Frontal cortex (tissue), 4 donors: ENCODE results near the gene PALM2AKAP2. TPM values are rescaled to one million over a fixed set of nuclear protein-coding genes. Genes with fewer than 3 reads are reported as not detected.

Experiments
- DNase-seq, 2 donors: peaks; one replicate each; pipeline ENCODE4 v3.0.0; 2012; ENCODE audit warnings: low spot score in 2 of 2
- FAIRE-seq: peaks from 2 replicates; lab custom pipeline; 2012; peaks lifted over from hg19 to GRCh38; lab: Jason Lieb, UNC
- total RNA-seq: library from RNA; depleted of rRNA; stranded (reverse); fragments of >200 nt; gene quantifications from one replicate; pipeline ENCODE4 v1.2.3, GENCODE V29; 2014
- donor health status: control.
- donor health status: control.
- donor health status: control.

PALM2AKAP2 gene
- 4.1 TPM for total RNA-seq

DNA sequence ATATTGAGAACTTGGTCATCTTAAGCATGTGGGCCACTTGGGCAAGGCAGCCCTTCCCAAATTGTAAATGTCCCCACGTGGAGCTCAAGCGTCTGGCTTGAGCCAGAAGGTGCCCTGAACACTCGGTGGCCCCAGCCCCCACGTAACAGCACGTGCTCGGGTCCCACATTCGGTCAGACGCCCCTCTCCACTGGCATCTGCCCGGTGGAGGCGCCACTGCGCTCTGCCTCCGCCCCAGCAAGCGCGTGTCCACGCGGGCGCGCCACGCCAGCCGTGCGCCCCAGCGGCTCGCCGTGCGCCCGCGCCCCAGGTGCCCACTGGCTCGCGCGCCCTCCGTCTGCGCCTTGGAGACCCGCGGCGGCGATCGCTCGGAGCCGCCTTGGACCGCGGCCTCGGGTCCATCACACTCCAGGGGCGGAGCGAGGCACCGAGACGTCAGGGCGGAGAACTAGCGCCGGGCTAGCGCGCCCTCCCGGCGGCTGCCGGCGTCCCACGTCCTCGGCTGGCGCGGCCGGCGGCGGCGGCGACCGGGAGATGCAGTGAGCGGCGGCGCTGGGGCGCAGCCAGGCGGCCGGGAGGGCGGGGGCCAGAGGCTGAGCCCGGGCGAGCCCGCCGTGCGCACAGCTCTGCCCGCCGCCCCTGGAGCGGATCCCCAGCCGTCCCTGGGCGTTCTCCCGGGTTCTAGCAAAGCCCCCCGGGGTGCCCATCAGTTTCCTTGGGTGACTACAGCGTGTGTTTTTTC lies at the start of gene PALM2AKAP2:
PALM2AKAP2 (plus strand) TSS at position 488 of the 742 bp plus-strand sequence. CDS start 291 bp downstream, outside the sequence.
- DNase-seq, result peak; percentile 61 to 74
- FAIRE-seq, result no peak

DNA sequence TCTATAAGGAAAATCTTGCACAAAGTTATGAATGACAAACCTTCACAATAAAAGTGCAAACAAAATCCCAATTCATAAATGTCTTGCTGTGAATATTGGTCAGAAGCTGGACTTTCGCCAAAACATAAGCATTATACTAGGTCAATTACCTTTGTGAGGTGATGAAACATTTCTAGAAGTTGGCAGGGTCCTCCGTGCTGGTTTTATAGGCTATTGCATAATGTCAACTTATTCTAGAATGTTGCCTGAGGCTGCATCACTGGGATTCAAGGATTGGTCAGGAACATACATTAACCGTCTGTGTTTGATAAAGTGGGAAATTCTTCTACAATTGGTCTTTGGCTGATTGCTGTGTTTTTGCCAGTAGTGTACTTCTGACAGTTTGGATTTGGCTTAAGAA lies 49.8 kb upstream of the PALM2AKAP2 start:
- no peak for DNase-seq

DNA sequence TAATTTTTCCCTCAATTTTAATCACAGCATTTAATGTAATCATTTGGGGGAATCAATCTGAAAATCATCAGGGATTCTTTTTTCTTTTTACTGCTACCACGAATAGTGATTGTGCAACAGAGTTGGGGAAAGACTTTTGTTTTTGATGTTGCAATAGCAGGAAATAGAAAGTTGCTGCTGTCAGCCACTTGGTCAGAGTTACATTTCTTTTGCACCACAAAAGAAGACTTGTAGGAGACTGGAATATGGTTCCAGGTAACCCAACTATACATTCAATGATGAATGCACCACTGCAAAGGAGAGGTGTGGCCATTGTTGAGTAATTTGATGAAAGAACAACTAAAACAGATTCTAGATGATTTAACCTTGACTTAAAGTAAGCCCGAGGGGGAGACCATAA lies 46.3 kb upstream of the PALM2AKAP2 start:
- no peak for FAIRE-seq

More for the DNA sequence above, 49.8 kb upstream of the PALM2AKAP2 start:
- no peak for FAIRE-seq

DNA sequence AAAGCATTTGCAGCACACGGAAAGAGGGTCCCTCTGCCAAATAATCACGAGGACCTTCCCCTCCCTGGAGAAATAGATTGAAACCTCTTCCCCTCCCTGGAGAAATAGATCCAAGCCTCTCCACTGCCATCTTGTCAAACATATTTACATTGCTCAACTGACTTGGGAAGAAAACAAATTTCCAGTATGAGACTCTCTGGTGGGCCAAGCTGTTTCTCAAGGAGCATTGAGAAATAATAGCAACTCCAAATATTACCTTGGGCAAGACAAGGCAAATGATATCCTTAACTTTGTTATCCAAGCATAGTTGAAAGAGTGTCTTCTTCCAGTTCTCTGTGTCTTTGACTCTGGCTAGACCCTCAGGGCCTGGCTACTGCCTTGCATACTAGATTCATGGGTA lies 45.2 kb upstream of the PALM2AKAP2 start:
- DNase-seq, result no peak
- FAIRE-seq, result no peak

More for the DNA sequence above, 46.3 kb upstream of the PALM2AKAP2 start:
- DNase-seq, result no peak

DNA sequence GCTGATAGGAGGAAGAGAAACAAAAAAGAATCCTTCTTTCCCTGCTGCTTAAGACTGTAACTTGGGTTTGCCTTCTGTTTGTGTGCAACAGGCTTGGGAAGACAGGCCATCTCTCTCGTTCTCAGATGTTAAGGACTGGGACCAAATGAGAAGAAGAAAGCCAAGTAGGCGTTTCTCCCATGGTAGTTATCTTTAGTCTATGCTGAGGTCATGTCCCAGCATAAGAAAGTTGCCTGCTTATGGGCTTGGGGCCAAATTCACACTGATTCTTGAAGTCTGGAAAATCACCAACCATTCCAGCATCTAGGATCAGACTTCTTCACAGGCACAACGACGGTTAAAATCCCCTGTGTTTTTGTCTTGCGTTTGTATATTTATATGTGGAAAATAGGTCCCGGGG lies 44.2 kb upstream of the PALM2AKAP2 start:
- no peak for FAIRE-seq

DNA sequence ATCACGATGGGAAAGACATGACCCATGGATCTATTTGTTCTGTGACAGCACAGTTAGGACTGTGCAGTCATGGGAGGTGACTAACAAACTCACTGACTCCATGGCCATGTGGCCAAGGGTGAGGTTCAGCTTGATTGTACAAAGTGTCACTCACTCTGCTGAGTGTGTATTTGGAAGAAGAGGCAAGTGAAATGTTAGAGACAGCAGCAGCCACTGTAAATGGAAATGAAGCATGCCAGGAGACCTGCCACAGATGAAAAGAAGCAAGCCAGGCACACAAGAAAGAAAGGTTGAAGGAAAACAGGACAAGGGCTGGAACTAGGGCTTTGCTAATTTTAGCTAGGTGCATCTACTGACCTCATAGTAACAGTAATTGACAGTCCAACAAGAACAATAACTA lies 42.7 kb upstream of the PALM2AKAP2 start:
- FAIRE-seq, result no peak

More for the DNA sequence above, 44.2 kb upstream of the PALM2AKAP2 start:
- no peak for DNase-seq

DNA sequence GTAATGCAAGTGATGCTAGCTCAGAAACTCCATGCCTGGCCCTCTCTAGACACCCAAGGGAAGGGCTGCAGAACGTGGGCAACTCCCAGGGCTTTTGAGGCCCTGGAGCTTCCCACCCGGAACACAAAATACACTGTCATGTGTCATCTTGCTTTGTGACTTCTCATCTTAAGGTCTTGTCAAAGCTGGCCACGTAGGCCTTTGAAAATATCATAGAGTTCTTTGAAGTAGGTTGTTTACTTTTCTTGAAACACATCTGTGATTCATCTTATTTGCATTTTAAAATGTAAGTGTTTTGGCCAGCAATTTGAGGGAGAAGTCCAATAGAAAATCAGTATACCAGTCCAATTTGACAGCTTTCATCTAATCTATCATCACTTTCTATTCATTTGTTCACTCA lies 40.2 kb upstream of the PALM2AKAP2 start:
- FAIRE-seq, result no peak
- no peak for DNase-seq

More for the DNA sequence above, 42.7 kb upstream of the PALM2AKAP2 start:
- no peak for DNase-seq

DNA sequence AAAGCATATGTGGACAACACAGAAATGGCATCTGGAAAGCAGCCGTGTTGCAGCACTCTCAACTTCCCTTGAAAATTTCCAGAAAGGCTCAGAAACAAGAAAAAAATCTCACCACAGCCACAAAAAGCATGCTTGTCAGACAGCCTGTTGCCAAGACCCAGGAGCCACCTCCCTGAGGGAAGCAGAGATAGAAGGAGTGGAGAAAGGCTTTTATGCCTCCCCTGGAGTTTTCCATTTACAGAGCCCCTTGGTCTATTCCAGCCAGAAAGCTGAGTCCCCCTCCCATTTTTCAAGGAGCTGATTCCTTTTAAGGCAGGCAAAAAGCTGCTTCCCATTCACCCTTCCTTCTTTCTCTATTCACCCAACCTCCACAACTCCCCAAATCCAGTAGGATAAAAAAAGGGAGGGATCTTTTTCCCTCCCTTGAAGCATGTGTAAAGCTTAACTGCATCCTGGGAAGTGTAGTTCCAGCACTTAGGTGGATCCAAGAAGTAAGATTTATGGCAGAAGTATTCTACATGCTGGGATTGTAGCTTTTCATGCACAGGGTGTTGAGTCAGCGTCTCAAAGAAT lies 37.1 kb upstream of the PALM2AKAP2 start:
- FAIRE-seq, result no peak
- no peak for DNase-seq

DNA sequence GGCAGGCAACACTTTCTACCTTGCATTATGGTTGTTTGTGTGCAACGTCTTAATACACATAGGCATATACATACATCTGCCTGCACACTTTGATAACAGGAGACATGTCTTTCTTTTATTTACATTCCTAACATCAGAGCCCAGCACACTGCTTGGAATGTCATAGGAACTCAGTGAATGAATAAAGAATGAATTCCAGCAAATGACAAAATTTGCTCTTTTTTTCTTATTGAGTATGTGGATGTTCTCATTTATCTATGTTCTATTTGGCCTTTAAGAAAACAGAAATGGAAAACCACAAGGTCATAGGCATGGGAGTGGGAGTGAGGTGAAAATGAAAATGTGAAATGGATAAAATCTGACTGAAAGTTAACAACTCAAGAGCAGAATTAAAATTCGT lies 36.3 kb upstream of the PALM2AKAP2 start:
- no peak for DNase-seq
- FAIRE-seq, result no peak

DNA sequence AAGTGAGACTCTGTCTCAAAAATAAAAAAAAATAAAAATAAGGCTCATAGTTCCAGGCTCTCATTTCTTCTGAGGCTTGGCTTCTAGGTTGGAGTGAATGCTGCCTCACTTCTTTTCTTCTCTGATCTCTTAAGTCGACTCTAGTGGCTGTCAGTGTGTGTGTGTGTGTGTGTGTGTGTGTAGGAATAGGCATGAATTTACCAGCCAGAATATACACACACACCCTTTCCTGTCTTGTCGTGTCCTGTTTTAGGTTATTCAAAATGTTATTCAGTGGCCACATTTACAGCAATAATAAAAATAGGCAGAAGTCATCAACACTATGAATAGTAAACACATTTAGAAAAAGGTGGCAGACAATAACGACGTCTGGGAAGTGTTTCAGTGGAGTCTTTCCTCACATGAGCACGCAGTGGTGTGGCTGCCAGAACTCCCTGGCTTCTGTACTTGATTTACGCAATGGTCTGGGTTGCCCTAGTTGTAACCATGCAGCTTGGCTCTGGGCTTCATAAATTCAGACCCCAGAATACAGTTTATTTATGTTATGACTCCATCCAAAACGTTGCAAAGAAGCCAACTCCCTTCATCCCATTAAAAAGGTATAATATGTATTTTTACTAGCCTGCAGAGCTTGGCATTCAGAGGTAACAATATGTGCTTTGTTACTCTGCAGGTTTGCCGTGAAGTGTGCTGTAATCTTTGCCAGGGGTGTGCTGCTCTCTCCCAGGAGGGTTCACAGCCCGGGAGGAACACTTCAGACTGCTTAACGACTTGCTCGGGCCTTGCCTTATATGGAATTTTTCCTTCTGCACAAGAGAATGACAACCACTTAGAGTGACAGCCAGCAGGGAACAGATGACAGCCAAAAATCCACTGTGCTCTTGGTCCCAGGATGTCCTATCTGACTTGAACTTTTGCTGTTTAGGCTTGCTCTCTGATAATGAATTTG lies 34.4 kb upstream of the PALM2AKAP2 start:
- no peak for DNase-seq
- no peak for FAIRE-seq

DNA sequence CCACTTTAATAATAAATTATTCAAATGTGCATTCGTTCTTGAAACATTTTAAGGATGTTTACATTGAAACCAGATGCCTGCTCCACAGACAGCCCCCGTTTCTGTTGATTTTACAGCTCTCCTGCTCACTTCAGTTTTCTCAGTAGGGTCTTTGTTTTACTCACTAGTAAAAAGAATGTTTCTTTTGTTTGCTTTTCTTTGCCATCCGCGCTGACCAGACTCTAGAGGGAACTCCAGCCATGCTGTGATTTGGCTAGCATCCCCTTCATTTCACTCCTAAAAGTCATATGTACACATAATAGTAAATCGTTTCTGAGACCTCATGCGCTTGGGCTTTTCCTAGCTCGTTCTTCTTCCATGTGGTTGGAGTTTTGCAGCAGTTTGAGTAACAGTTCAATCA lies 28.7 kb upstream of the PALM2AKAP2 start:
- FAIRE-seq, result peak; percentile 36

DNA sequence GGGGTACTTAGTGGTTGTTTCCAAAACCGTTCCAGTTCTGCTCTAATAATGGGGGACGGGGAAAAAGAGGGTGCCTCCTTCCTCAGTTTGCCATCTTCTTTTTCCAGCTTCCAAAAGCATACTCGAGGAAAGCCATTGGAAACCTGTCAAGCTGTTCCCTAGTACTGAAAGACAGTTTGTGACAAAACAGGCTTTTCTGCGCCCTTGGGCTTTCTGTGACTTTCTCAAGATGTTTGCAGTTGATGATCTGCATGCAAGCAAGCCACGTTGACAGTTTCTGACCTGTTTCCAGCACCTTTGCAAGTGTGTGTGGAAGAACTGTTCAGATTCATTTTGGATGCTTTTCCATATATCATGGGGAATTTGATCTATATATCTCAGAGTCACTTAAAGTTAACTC lies 26.7 kb upstream of the PALM2AKAP2 start:
- DNase-seq, result no peak
- no peak for FAIRE-seq

More for the DNA sequence above, 28.7 kb upstream of the PALM2AKAP2 start:
- peak; percentile 8 to 26 for DNase-seq

DNA sequence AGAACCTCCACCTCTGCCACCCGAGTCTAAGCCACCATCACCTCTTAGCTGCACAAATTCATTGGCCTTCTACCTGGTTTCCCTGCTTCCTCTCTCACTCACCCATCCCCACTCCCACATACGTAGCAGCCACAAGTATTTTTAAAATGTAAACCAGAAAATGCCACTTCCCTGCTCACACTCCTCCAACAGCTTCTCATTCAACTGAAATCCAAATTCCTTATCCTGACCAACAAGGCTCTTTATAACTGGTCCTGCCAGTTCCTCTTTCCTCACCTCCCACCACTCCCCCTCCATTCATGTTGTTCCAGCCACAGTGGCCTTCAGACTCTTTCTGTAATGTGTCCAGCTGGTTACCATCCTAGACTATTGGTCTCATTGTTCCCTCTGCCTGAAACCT lies 25.0 kb upstream of the PALM2AKAP2 start:
- FAIRE-seq (no peak), DNase-seq (no peak)

DNA sequence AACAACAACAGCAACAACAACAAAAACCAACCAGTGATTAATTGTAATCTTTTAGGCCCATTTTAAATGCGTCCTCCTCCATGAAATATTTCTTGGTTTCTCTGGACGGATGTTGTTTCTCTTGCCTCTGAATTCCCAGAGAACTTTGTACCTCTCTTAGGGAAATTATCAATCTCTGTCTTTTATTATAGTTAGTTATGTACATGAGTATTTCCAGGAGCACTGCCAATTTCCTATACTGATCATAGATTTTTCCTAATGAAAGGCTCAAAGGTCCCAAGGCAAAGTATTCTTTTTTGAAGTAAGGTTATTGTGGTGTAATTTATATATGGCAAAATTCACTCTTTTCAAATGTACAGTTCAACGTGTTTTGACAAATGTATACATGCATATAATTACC lies 20.4 kb upstream of the PALM2AKAP2 start:
- FAIRE-seq, result no peak

DNA sequence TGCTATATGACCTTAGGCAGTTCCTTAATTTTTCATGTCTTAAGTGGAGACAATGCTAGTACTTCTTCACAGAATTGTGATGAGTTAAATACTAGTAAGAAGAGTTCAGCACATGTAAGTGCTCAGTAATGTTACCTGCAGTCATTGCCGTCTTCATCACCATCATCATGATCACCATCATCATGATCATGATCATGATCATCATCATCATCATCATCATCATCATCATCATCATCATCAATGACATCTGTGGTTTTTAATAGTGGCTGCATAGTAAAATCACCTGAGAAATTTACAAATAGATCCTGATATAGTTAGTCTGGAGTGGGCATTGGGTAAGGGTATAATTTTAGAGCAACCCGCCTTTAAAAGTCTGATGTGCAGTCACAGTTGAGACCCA lies 14.7 kb upstream of the PALM2AKAP2 start:
- no peak for FAIRE-seq
- no peak for DNase-seq

More for the DNA sequence above, 20.4 kb upstream of the PALM2AKAP2 start:
- DNase-seq, result no peak

DNA sequence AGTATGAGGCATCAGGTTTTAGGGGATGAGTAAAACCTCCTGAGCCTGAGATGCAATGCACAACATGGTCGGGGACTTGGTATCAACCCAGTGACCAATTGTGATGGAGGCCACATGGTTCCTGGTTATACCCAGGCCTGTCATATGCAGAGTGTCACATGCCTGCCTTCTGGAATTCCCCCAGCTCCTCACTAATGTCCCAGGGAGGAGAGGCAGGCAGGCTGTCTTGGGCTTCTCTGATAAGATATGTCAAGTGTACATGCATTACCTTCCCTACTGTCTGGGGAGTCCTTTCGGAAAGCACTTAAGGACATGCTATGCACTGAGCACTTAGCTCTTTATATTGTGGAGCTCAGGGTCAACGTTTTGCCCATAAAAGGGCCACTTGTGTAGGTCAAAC lies 14.2 kb upstream of the PALM2AKAP2 start:
- DNase-seq (no peak), FAIRE-seq (no peak)

DNA sequence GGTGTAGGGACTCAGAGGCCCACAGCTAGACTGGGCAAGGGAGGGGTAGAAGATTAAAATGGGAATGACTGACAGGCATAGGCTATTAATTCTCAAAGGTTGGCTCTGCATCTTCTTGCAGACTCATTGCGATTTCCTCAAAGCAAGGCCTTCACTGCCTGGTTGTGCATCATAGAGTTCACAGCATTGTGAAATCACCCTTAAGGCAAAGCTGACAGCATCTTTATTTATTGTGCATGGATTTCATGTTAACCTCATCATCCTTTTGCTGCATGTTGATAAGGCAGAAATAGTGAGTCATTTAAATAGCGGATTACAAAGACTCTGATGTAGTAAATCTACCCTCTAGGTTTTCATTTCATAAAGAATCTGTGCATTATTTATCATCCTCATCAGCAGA lies 13.6 kb upstream of the PALM2AKAP2 start:
- DNase-seq (no peak), FAIRE-seq (no peak)

DNA sequence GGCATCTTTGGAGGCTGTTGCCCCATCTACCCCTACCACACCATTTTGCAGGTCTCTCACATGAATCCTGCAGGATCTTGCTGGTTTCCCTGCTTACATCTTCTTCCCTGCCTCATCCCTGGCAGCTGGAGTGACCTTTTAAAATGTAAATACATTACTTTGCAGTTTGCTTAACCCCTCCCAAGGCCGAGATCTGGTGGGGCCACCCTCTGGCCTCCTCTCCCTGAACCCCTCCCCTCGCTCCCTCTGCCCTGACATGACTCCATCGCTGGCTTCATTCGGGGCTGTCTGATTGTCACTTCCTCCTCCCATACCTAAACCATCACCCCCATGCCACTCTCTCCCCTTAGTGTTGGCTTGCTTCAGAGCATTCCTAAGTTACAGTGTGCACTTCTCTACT lies 12.6 kb upstream of the PALM2AKAP2 start:
- no peak for FAIRE-seq
- DNase-seq, result no peak

DNA sequence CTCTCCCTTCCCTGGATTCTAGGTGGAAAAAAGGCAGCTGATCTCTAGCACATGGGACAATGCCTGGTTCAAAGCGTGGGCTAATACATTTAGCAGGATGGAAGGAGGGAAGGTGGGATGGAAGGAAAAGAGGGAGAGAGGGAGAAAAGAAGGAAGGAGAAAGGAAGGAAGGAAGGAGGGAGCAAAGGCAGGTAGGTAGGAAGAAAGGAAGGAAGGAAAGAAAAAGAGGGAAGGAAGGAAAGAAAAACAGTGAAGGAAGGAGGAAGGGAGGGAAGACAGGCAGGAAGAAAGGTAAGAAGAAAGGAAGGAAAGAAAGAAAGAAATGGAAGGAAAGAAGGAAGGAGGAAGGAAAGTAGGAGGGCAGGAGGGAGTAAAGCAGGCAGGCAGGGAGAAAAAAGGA lies 12.2 kb upstream of the PALM2AKAP2 start:
- DNase-seq (no peak), FAIRE-seq (no peak)

DNA sequence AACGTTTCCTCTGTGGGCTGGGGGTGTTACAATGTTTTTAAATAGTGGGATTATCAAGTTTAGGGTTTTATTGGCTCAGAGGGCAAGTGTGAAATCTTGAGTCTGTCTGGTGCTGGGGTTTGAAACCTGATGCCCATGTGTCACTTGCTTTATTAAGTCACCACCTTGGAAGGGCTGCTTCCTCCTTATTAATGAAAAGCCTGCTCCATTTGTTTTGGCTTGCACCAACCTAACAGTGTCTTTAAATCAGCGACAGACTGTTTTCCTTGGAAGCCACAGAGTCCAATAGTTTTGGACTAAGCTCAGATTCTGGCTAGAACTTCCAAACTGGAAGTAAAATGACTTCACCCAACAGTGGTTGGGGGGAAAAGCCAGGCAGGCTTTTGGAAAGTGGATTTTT lies 10.7 kb upstream of the PALM2AKAP2 start:
- no peak for DNase-seq
- no peak for FAIRE-seq
